ENCODE results near the gene UQCRHL. TPM values are rescaled to one million over a fixed set of nuclear protein-coding genes. Genes with fewer than 3 reads are reported as not detected.
A peak's percentile ranks its signal among the peaks of the same experiment; 100 is the strongest.

UQCRHL gene
- total and polyA plus RNA-seq, 2 of the 4 experiments (the other 2 are of a cell fraction): 1.4 to 2.4 TPM

DNA sequence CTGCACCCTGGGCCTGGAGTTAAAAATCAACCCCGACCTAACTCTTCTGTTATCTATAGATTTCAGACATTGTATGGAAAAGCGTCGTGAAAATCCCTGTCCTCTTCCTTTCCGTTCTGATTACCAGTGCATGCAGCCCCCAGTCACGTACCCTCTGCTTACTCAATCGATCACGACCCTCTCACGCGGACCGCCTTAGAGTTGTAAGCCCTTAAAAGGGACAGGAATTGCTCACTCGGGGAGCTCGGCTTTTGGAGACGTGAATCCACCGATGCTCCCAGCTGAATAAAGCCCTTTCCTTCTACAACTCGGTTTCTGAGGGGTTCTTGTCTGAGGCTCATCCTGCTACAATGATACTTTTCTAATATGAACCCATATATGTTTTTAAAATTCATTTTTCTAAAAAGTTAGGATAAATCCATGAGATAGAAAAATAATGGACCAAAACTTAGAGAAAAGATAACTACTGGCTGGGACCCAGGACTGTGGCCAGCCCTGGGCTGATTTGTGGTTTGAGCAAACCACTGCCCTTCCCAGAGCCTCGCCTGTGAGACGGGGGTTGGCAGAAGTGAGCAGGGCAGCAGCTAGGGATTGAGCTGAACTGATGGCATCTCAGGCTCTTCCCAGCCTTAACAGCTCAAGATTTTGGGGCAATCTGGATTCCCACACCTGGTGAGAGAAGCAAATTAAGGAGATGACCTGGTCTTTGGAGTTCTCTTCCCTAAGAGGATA is 5.0 kb downstream of the UQCRHL start:
- WGBS, 2 experiments (ENCODE audit: extremely low coverage in 2 of 2, insufficient read length in 1 of 2): 79% methylated on average over 12 of the region's 17 CpGs; no CpG with 5 or more reads in 1 of the 2 experiments

More for the DNA sequence above, 5.0 kb downstream of the UQCRHL start:
- H4K20me1 ChIP-seq (ENCODE audit: insufficient read depth, low read length): no peaks in the 10 kb centered on the region
- H2AK9ac ChIP-seq (replicated peaks; ENCODE audit: low read depth, low read length, poor library complexity): no peak overlapping the region
- H3K27ac ChIP-seq (ENCODE audit: insufficient read depth, low read length): no peak overlapping the region
- peaks cover 21% of the 10 kb centered on the region for H3K9me1 ChIP-seq (ENCODE audit: insufficient read depth, low read length)
- peak overlapping the region; percentile 77; the same call in 1 of the 2 replicates for H2BK20ac ChIP-seq (ENCODE audit: low read depth, low read length)
- H3K18ac ChIP-seq (ENCODE audit: low read depth, low read length): no peak overlapping the region
- ChIA-PET POLR2A (ENCODE audit: unreplicated experiment) (no interaction called here), CTCF (interaction anchor here (0.6 kb wide), 1 partner anchor 108 kb away, joined by 3 read pairs; no protein-coding TSS in a partner anchor)
- 0 out of 2 replicates have a peak overlapping the region, but pooled peaks have one; percentile 66 for H2BK120ac ChIP-seq (ENCODE audit: low read depth, low read length)
- H3K36me3 ChIP-seq (ENCODE audit: control insufficient read depth, insufficient read depth, low read length): no peaks in the 10 kb centered on the region
- TF ChIP-seq, protein P1, sequence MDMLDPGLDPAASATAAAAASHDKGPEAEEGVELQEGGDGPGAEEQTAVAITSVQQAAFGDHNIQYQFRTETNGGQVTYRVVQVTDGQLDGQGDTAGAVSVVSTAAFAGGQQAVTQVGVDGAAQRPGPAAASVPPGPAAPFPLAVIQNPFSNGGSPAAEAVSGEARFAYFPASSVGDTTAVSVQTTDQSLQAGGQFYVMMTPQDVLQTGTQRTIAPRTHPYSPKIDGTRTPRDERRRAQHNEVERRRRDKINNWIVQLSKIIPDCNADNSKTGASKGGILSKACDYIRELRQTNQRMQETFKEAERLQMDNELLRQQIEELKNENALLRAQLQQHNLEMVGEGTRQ (IDR thresholded peaks at IDR 0.05; ENCODE audit: low read depth, low read length): no peak
- no peak for TF ChIP-seq FOS (IDR thresholded peaks at IDR 0.05; ENCODE audit: low read depth, low read length)
- no peak for TF ChIP-seq MXI1 (IDR thresholded peaks at IDR 0.05; ENCODE audit: borderline replicate concordance, low read depth, low read length)
- TF ChIP-seq RAD21 (IDR thresholded peaks at IDR 0.05; ENCODE audit: low read length): no peak
- no peak for TF ChIP-seq NFE2L2 (IDR thresholded peaks at IDR 0.05; ENCODE audit: low read depth, low read length)
- no peak for TF ChIP-seq MAZ (IDR thresholded peaks at IDR 0.05; ENCODE audit: borderline replicate concordance, low read depth, low read length)
- TF ChIP-seq CTCF (conservative IDR thresholded peaks at IDR 0.05; ENCODE audit: low read depth, low read length): no peak
- TF ChIP-seq CEBPB (IDR thresholded peaks at IDR 0.05; ENCODE audit: low read depth, low read length): no peak
- TF ChIP-seq POLR2A (IDR thresholded peaks at IDR 0.05; ENCODE audit: low read depth, low read length): no peak
- no peak for TF ChIP-seq BHLHE40 (IDR thresholded peaks at IDR 0.05; ENCODE audit: low read depth, low read length)
- TF ChIP-seq CHD1 (IDR thresholded peaks at IDR 0.05; ENCODE audit: low read depth, low read length): no peak
- TF ChIP-seq RCOR1 (IDR thresholded peaks at IDR 0.05; ENCODE audit: insufficient replicate concordance, low read length): no peak
- TF ChIP-seq MAFK (IDR thresholded peaks at IDR 0.05; ENCODE audit: low read depth, low read length): no peak
- TF ChIP-seq RFX5 (IDR thresholded peaks at IDR 0.05; ENCODE audit: low read depth, low read length): no peak
- no peak for TF ChIP-seq ELK1 (IDR thresholded peaks at IDR 0.05; ENCODE audit: borderline replicate concordance, low read depth, low read length)
- H3K56ac ChIP-seq (ENCODE audit: extremely low read depth, insufficient read depth, low read length): no peak overlapping the region
- peak overlapping the region; percentile 60 for H4K91ac ChIP-seq (ENCODE audit: insufficient read depth, low read depth, low read length)
- no peak overlapping the region for H4K5ac ChIP-seq (ENCODE audit: low read depth, low read length)
- H4K8ac ChIP-seq (ENCODE audit: low read depth in 2 of 2, low read length in 2 of 2): no peak overlapping the region
- no peak overlapping the region for H3K9ac ChIP-seq (ENCODE audit: low read depth, low read length)
- peak overlapping the region; percentile 40; the same call in 1 of the 2 replicates for H3K4ac ChIP-seq (ENCODE audit: low read depth, low read length)
- H3K14ac ChIP-seq (replicated peaks; ENCODE audit: low read depth, low read length): 0 out of 2 replicates have a peak overlapping the region, but pooled peaks have one; percentile 34
- H3K4me1 ChIP-seq (ENCODE audit: control insufficient read depth, insufficient read depth, low read length): peaks cover 29% of the 10 kb centered on the region
- in situ Hi-C loops (cut with MboI; ENCODE audit: low sequenced_read_pairs) (no loop called here), intact Hi-C loops (cut with micrococcal nuclease) (no loop called here), dilution Hi-C loops (cut with HindIII; ENCODE audit: low sequenced_read_pairs, unreplicated experiment) (no loop called here)
- ATAC-seq (ENCODE audit: low read depth) (no peak), DNase-seq (peak; percentile 28)
- BruUV-seq (replicated peaks): no TSS peak
- H3K27me3 ChIP-seq (ENCODE audit: control insufficient read depth, insufficient read depth, low read length): no peaks in the 10 kb centered on the region
- H2BK15ac ChIP-seq (ENCODE audit: low read depth, low read length): peak overlapping the region; percentile 61; the same call in 1 of the 3 replicates
- peak overlapping the region; percentile 27; the same call in 1 of the 2 replicates for H2AK5ac ChIP-seq (ENCODE audit: low read depth, low read length)
- no peak overlapping the region for H3K4me3 ChIP-seq (ENCODE audit: insufficient read depth, low read depth, low read length)
- no peaks in the 10 kb centered on the region for H3K9me3 ChIP-seq (ENCODE audit: control insufficient read depth, insufficient read depth, low read length)
- H3K23ac ChIP-seq (ENCODE audit: low read depth, low read length): no peak overlapping the region
- H3K79me1 ChIP-seq (ENCODE audit: low read depth in 1 of 2, low read length in 2 of 2): peaks cover 4 to 9% of the 10 kb centered on the region in 2 experiments; a peak in 2 of 4 replicates
- H2AFZ ChIP-seq (replicated peaks; ENCODE audit: low read length, poor library complexity): no peak overlapping the region
- no peak overlapping the region for H3K4me2 ChIP-seq (ENCODE audit: low read depth, low read length)
- peak overlapping the region; percentile 15 for H2BK5ac ChIP-seq (ENCODE audit: low read depth, low read length, poor library complexity, severe bottlenecking)

All from IMR-90 (cell line).